GM12878 (cell line): ENCODE measurements around the gene NPAS3. TPM values are rescaled to one million over a fixed set of nuclear protein-coding genes. Genes with fewer than 3 reads are reported as not detected.

Experiments
- ATAC-seq: fragments of 200-7000 bp; cut with Tn5 transposase; 3 replicates; pipeline ENCODE4 v1.9.1; 2020; ENCODE audit warnings: mild to moderate bottlenecking, moderate library complexity
- BruUV-seq: library from RNA; stranded (reverse); fragments of 400-500 nt; replicated peaks from 2 replicates; lab custom pipeline; 2021; lab: Mats Ljungman, UMichigan
- CTCF ChIA-PET: fragments of 300-600 bp; sonication (Branson Sonifier 250); formaldehyde crosslinking; extraction: SDS; loops from one replicate; lab custom pipeline; 2021; ENCODE audit warnings: inconsistent platforms; lab: Yijun Ruan, JAX
- POLR2A ChIA-PET: fragments of 350-600 bp; formaldehyde crosslinking; extraction: SDS; loops from one replicate; lab custom pipeline; 2021; ENCODE audit warnings: inconsistent platforms; lab: Charles Lee
- RAD21 ChIA-PET: fragments of 300-600 bp; sonication (Branson Sonifier 250); formaldehyde crosslinking; loops from one replicate; lab custom pipeline; 2023; ENCODE audit warnings: antibody characterized with exemption; ENCODE audit not compliant: unreplicated experiment; lab: Charles Lee
- SMC1A ChIA-PET: fragments of 300-600 bp; sonication (Branson Sonifier 250); formaldehyde crosslinking; loops from one replicate; lab custom pipeline; 2023; ENCODE audit not compliant: unreplicated experiment, uncharacterized antibody; lab: Charles Lee
- DNase-seq: peaks from one replicate; pipeline ENCODE4 v3.0.0-alpha.2; 2011; ENCODE audit warnings: low read depth, low spot score
- FAIRE-seq: peaks from 3 replicates; lab custom pipeline; 2011; peaks lifted over from hg19 to GRCh38; lab: Jason Lieb, UNC
- H2AFZ ChIP-seq: 2 replicates; pipeline ENCODE4 v1.6.0; 2011; ENCODE audit warnings: low read depth, low read length, control low read depth; ENCODE audit not compliant: control insufficient read depth
- H3K27ac ChIP-seq: 2 replicates; pipeline ENCODE4 v1.5.1; 2011; ENCODE audit warnings: control low read depth; ENCODE audit not compliant: control insufficient read depth, insufficient read depth
- H3K27me3 ChIP-seq, 2 experiments: replicated peaks in 1 of 2; 2 replicates each; pipeline versions ENCODE4 v1.6.0 to v1.6.1; 2011; ENCODE audit warnings: low read length in 1 of 2; ENCODE audit not compliant: control insufficient read depth in 2 of 2, insufficient read depth in 2 of 2
- H3K36me3 ChIP-seq, 2 experiments: 2 replicates each; pipeline ENCODE4 v1.5.1; 2011; ENCODE audit warnings: low read length in 1 of 2; ENCODE audit not compliant: control insufficient read depth in 2 of 2, insufficient read depth in 2 of 2
- H3K4me1 ChIP-seq: 2 replicates; pipeline ENCODE4 v1.6.1; 2011; ENCODE audit warnings: mild to moderate bottlenecking, low read length, moderate library complexity, mixed read lengths; ENCODE audit not compliant: control insufficient read depth, insufficient read depth
- H3K4me2 ChIP-seq: 2 replicates; pipeline ENCODE4 v1.6.0; 2011; ENCODE audit warnings: control low read depth; ENCODE audit not compliant: control insufficient read depth, insufficient read depth
- H3K4me3 ChIP-seq: fragments of 200-600 bp; sonication (generic); 2 replicates; pipeline ENCODE4 v1.5.1; 2016
- H3K79me2 ChIP-seq: 2 replicates; pipeline ENCODE4 v1.6.0; 2011; ENCODE audit warnings: low read length; ENCODE audit not compliant: control insufficient read depth, insufficient read depth
- H3K9ac ChIP-seq: 2 replicates; pipeline ENCODE4 v1.8.0; 2011; ENCODE audit warnings: low read length, control low read depth, mixed read lengths; ENCODE audit not compliant: control insufficient read depth, insufficient read depth
- H3K9me3 ChIP-seq: replicated peaks from 3 replicates; pipeline ENCODE4 v1.5.1; 2011; ENCODE audit warnings: mild to moderate bottlenecking, low read length; ENCODE audit not compliant: control insufficient read depth, insufficient read depth
- H4K20me1 ChIP-seq: 2 replicates; pipeline ENCODE4 v1.6.0; 2011; ENCODE audit not compliant: control insufficient read depth, insufficient read depth
- CBFB ChIP-seq: IDR thresholded peaks from 2 replicates; pipeline ENCODE4 v1.6.1; 2016; ENCODE audit warnings: antibody characterized with exemption, low read depth
- MYC ChIP-seq: IDR thresholded peaks from 2 replicates; pipeline ENCODE4 v1.6.1; 2011; ENCODE audit warnings: mild to moderate bottlenecking, low read length, moderate library complexity, inconsistent platforms; ENCODE audit not compliant: insufficient read depth, insufficient replicate concordance, insufficient read length, severe bottlenecking
- POLR2A ChIP-seq: IDR thresholded peaks from 2 replicates; pipeline ENCODE4 v1.6.1; 2011; ENCODE audit warnings: low read depth, mild to moderate bottlenecking, low read length
- SMC3 ChIP-seq: IDR thresholded peaks from 2 replicates; pipeline ENCODE4 v1.6.1; 2011; ENCODE audit warnings: low read length, improper control_type of control experiment, borderline replicate concordance
- SRF ChIP-seq, 2 experiments: IDR thresholded peaks; 2 replicates each; pipeline ENCODE4 v1.6.1; 2011; ENCODE audit warnings: low read depth in 2 of 2, low read length in 2 of 2, mild to moderate bottlenecking in 1 of 2, moderate library complexity in 1 of 2
- YY1 ChIP-seq: IDR thresholded peaks from 2 replicates; pipeline ENCODE4 v1.6.1; 2011; ENCODE audit warnings: low read depth, mild to moderate bottlenecking, low read length
- WGBS: methylation state at CpG from one replicate; pipeline ENCODE4 v1.1.6; 2016; ENCODE audit warnings: low lambda C conversion rate; ENCODE audit not compliant: insufficient replicate concordance, insufficient coverage; ENCODE audit errors: missing lambda C conversion rate; 5-methylcytosine and 5-hydroxymethylcytosine counted together
- in situ Hi-C: fragments of 300-500 bp; cut with MboI; formaldehyde crosslinking; loops from 9 replicates; pipeline ENCODE4 v1.14.3; 2018; ENCODE audit warnings: mixed read lengths
- intact Hi-C: fragments of 100-400 bp; cut with micrococcal nuclease; formaldehyde crosslinking; loops from one replicate; pipeline ENCODE4 v1.14.2; 2022; ENCODE audit not compliant: unreplicated experiment
- polyA plus RNA-seq, 11 experiments: library from polyadenylated mRNA; depleted of rRNA in 4 of 11; unstranded in 6 of 11; stranded (reverse) in 5 of 11; fragments of >200 nt; fragmentation: Nextera tagmentation in 4 of 11; fragmentation: Illumina TruSeq in 1 of 11; extraction: Ambion mirVana in 4 of 11; extraction: Trizol in 1 of 11; gene quantifications; 1 replicate in 1 of 11; 2 replicates in 10 of 11; pipeline versions ENCODE4 v1.2.1 to v1.2.3, GENCODE V29; 2011 to 2016; ENCODE audit warnings: inconsistent platforms in 2 of 11, missing spikeins in 2 of 11, low read depth in 1 of 11
- total RNA-seq, 4 experiments: library from RNA; depleted of rRNA in 3 of 4; stranded (reverse); fragments of >200 nt in 3 of 4; fragmentation: Illumina TruSeq in 1 of 4; extraction: Trizol in 1 of 4; gene quantifications; 2 replicates each; pipeline versions ENCODE4 v1.2.1 to v1.2.3, GENCODE V29; 2013 to 2021
- TF ChIP-seq, protein P1 (sequence below): fragments of 450-650 bp; IDR thresholded peaks from 2 replicates; pipeline ENCODE4 v1.6.1; 2017; ENCODE audit warnings: mild to moderate bottlenecking, moderate library complexity
- TF ChIP-seq, protein P2 (sequence below): IDR thresholded peaks from 2 replicates; pipeline ENCODE4 v1.6.1; 2012; ENCODE audit warnings: low read depth, low read length, improper control_type of control experiment
- TF ChIP-seq, protein P3 (sequence below): fragments of 450-650 bp; IDR thresholded peaks from 2 replicates; pipeline ENCODE4 v1.6.1; 2017; ENCODE audit warnings: low read depth, mild to moderate bottlenecking, moderate library complexity

Gene NPAS3
- total and polyA plus RNA-seq, 10 of the 15 experiments (the other 5 are each of a cell fraction or from before 2014, with no cell fraction given), result under 0.01 to 2.7 (median 0.03) TPM; not detected in 6

DNA sequence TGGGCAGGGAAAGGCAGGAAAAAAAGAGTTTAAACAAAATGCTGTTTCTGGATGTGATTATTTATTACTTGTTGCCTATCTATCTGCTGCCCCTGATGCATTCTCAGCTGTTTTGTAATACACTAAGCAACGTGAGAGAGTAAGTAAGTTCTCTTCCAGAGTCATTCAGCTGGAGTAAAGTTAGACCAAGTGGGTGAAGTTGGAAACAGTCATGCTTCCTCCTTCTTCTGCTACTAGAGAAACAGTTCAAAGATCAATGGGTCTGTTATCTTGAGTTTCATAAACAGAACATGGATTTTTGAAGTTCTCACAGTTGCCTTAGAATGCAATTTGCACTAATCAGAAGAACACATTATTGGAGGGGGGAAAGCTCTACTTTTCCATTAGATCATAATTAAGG lies 732.9 kb downstream of the NPAS3 start:
- H3K79me2 ChIP-seq, result no peaks in the 10 kb centered on the region
- FAIRE-seq (no peak), DNase-seq (no peak), ATAC-seq (no peak)
- no peak overlapping the region for H3K27ac ChIP-seq
- H3K4me3 ChIP-seq, result no peak overlapping the region
- intact Hi-C loops (no loop called here), in situ Hi-C loops (no loop called here)
- H3K9ac ChIP-seq, result no peak overlapping the region
- H3K4me1 ChIP-seq, result no peaks in the 10 kb centered on the region
- TF ChIP-seq POLR2A, result no peak
- no peaks in the 10 kb centered on the region for H3K36me3 ChIP-seq
- CTCF ChIA-PET, result interaction anchor here (0.6 to 13.0 kb wide), 12 partner anchors 11 to 652 kb away, joined by 3 to 334 read pairs (median 3); no protein-coding TSS in a partner anchor
- no peaks in the 10 kb centered on the region for H3K27me3 ChIP-seq
- SMC1A ChIA-PET, result interaction anchor here (0.6 to 10.7 kb wide), 22 partner anchors 10 to 551 kb away, joined by 3 to 158 read pairs (median 6); no protein-coding TSS in a partner anchor
- H4K20me1 ChIP-seq, result no peaks in the 10 kb centered on the region
- BruUV-seq, result no TSS peak
- H3K9me3 ChIP-seq, result no peaks in the 10 kb centered on the region
- no peak overlapping the region for H2AFZ ChIP-seq
- H3K4me2 ChIP-seq, result no peak overlapping the region
- RAD21 ChIA-PET, result interaction anchor here (1.0 to 13.3 kb wide), 11 partner anchors 10 to 196 kb away, joined by 3 to 264 read pairs (median 7); no protein-coding TSS in a partner anchor
- WGBS, result 0% methylated on average over 1 of the region's 1 CpG
- POLR2A ChIA-PET, result interaction anchor here (1.2 to 1.4 kb wide), 3 partner anchors 10 to 159 kb away, joined by 3 to 4 read pairs (median 3); no protein-coding TSS in a partner anchor

DNA sequence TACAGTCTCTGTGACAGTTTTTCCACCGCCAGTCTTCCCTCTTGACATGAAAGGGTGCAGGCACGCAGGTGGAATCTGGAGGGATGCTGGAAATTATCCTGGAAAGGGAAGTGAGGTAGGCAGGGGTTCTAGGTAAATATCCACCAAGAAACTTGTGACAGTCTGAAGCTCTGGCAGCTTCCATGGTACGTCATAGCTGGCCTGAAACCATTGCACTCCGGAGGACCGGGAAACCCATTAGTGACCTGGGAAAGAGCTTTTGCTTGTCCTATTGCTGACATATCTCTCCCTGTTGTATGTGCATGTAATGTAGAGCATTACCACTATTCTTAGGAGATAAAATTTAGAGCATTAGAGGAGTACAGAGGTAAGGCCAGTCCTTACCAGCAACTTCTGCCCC lies 736.2 kb downstream of the NPAS3 start:
- WGBS, result 83% methylated on average over 4 of the region's 5 CpGs
- Histone ChIP-seq H3K9ac (no peak overlapping the region), H2AFZ (no peak overlapping the region), H3K36me3 (no peaks in the 10 kb centered on the region), H3K4me2 (no peak overlapping the region), H4K20me1 (no peaks in the 10 kb centered on the region), H3K27me3 (no peaks in the 10 kb centered on the region), H3K4me3 (no peak overlapping the region), H3K9me3 (no peaks in the 10 kb centered on the region), H3K4me1 (no peaks in the 10 kb centered on the region), H3K79me2 (no peaks in the 10 kb centered on the region), H3K27ac (no peak overlapping the region)
- RAD21 ChIA-PET, result interaction anchor here (1.0 to 13.3 kb wide), 36 partner anchors 13 to 648 kb away, joined by 3 to 264 read pairs (median 8); no protein-coding TSS in a partner anchor
- FAIRE-seq (no peak), DNase-seq (no peak), ATAC-seq (no peak)
- in situ Hi-C loops (no loop called here), intact Hi-C loops (no loop called here)
- SMC1A ChIA-PET, result interaction anchor here (0.8 to 10.7 kb wide), 50 partner anchors 9 to 1096 kb away, joined by 3 to 158 read pairs (median 9); no protein-coding TSS in a partner anchor
- no TSS peak for BruUV-seq
- POLR2A ChIA-PET, result interaction anchor here (0.6 to 3.1 kb wide), 9 partner anchors 8 to 173 kb away, joined by 3 to 22 read pairs (median 3); no protein-coding TSS in a partner anchor
- CTCF ChIA-PET, result interaction anchor here (0.9 to 13.0 kb wide), 45 partner anchors 14 to 657 kb away, joined by 3 to 334 read pairs (median 7); no protein-coding TSS in a partner anchor
- TF ChIP-seq, protein P1, sequence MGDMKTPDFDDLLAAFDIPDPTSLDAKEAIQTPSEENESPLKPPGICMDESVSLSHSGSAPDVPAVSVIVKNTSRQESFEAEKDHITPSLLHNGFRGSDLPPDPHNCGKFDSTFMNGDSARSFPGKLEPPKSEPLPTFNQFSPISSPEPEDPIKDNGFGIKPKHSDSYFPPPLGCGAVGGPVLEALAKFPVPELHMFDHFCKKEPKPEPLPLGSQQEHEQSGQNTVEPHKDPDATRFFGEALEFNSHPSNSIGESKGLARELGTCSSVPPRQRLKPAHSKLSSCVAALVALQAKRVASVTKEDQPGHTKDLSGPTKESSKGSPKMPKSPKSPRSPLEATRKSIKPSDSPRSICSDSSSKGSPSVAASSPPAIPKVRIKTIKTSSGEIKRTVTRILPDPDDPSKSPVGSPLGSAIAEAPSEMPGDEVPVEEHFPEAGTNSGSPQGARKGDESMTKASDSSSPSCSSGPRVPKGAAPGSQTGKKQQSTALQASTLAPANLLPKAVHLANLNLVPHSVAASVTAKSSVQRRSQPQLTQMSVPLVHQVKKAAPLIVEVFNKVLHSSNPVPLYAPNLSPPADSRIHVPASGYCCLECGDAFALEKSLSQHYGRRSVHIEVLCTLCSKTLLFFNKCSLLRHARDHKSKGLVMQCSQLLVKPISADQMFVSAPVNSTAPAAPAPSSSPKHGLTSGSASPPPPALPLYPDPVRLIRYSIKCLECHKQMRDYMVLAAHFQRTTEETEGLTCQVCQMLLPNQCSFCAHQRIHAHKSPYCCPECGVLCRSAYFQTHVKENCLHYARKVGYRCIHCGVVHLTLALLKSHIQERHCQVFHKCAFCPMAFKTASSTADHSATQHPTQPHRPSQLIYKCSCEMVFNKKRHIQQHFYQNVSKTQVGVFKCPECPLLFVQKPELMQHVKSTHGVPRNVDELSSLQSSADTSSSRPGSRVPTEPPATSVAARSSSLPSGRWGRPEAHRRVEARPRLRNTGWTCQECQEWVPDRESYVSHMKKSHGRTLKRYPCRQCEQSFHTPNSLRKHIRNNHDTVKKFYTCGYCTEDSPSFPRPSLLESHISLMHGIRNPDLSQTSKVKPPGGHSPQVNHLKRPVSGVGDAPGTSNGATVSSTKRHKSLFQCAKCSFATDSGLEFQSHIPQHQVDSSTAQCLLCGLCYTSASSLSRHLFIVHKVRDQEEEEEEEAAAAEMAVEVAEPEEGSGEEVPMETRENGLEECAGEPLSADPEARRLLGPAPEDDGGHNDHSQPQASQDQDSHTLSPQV, result no peak
- TF ChIP-seq, protein P2, sequence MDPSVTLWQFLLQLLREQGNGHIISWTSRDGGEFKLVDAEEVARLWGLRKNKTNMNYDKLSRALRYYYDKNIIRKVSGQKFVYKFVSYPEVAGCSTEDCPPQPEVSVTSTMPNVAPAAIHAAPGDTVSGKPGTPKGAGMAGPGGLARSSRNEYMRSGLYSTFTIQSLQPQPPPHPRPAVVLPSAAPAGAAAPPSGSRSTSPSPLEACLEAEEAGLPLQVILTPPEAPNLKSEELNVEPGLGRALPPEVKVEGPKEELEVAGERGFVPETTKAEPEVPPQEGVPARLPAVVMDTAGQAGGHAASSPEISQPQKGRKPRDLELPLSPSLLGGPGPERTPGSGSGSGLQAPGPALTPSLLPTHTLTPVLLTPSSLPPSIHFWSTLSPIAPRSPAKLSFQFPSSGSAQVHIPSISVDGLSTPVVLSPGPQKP, result no peak
- no peak for TF ChIP-seq CBFB
- TF ChIP-seq SMC3, result no peak
- TF ChIP-seq SRF (IDR thresholded peaks at IDR 0.05; ENCODE audit: low read depth in 2 of 2, low read length in 2 of 2), result no peak
- no peak for TF ChIP-seq MYC
- TF ChIP-seq, protein P3, sequence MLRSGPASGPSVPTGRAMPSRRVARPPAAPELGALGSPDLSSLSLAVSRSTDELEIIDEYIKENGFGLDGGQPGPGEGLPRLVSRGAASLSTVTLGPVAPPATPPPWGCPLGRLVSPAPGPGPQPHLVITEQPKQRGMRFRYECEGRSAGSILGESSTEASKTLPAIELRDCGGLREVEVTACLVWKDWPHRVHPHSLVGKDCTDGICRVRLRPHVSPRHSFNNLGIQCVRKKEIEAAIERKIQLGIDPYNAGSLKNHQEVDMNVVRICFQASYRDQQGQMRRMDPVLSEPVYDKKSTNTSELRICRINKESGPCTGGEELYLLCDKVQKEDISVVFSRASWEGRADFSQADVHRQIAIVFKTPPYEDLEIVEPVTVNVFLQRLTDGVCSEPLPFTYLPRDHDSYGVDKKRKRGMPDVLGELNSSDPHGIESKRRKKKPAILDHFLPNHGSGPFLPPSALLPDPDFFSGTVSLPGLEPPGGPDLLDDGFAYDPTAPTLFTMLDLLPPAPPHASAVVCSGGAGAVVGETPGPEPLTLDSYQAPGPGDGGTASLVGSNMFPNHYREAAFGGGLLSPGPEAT, result no peak
- no peak for TF ChIP-seq YY1
